HTERT RPE-1 (cell line): ENCODE results near the gene SHISA2.

ENCODE experiments used
- in situ Hi-C: fragments of 300-500 bp; cut with MboI; formaldehyde crosslinking; loops from 4 replicates; pipeline ENCODE4 v1.14.3; 2020; ENCODE audit warnings: low sequenced_read_pairs

SHISA2 gene

GRCh38 chr13:26019881-26020870, 31.6 kb downstream of the SHISA2 start:
- in situ Hi-C loops: no loop called here

GRCh38 chr13:26019251-26019650, 32.6 kb downstream of the SHISA2 start:
- in situ Hi-C loops: no loop called here

- in situ Hi-C loops: no loop called here
Observed at GRCh38 chr13:26017932-26018665, 33.7 kb downstream of the SHISA2 start.

DNA sequence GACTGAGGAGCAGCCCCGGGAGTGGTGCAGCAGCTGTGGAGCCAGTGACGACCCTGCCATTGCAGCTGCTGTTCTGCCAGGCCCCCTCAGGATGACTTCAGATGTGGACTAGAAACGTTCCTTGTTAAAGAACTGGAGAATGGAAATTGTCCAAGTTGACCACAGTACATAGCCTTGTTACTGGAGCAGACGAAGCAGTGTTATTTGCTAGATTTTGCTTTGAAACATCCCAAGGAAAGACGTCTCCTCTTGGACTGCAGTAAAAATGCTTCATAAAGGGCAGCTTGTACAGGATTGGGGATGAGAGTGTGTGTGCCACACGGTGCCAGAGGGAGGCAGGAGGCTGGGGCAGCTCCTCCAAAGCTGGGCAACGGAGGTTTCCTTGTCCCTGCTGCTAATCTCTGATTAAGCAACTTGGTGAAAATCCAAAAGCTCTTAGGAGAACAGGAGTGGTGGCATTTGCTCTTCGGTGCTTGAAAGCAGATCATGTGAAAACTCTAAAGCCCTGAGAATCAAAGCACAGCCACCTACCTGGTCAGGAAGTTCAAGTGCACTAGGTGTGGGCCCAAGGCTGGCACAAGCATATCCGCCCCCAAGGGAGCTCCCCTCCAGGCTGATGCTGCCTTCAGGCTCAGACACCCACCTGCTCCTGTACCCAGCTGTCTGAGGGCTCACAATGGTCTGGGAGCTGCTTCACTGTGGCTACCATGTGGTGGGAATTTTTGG, 34.5 kb downstream of the SHISA2 start:
- in situ Hi-C loops: no loop called here

GRCh38 chr13:26016189-26016588, 35.6 kb downstream of the SHISA2 start:
- in situ Hi-C loops: no loop called here

DNA sequence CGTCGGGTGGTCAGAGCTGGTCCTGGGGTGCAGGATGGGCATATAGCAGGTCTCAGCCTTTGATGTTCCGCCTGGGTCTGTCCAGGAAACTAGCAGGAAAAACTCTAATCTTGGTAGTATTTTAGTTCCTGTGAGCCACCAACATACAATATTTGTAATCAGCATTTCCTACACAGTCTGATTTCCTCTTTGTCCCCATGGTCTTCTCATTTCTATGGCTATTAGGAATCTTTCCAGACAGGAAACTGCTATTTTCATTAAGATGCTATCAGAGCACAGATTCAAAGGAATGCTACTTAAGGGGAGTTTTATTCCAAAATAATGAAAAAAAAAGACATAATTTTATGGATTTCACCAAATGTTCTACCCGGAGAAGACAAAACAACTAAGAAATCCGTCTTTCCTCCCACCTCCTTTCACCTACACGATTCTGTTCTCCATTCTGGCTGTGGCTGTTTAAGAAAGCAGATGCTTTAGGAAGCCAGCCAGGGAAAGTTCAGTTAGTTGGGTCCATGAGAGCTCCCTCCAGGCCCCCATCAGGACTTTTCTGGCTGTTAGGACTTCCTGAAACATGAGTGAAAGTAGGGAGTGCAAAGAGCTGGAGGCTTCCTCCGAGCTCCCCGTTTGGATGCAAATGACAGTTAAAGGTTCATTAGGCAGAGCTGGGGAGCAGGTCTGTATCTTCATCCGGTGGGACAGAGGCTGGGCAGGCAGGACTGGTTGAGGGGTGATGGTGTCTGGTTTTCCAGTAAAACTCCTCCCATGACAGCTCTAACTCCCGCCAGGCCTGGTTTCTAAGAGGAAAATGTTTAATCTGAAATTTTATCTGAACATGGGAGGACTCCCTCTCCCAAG, 36.3 kb downstream of the SHISA2 start:
- in situ Hi-C loops: no loop called here

DNA sequence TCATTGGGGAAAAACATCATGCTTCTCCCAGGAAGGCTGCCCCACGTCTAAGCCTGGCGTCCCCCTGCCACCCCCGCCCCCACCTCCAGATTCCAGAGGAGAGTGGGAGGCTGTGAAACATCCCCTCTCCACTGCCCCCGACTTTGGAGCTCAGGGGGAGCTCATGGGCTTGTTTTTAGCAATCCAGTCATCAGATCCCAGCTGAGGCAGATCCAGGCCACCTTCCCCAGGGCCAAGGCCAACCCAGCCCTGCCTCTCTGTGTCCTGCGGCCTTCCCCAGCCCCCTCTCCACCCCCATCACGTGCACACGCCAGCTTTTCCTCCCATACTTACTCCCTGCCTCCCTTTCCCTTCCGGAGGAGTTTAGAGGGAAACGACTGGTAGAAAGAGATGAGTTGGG, 38.8 kb downstream of the SHISA2 start:
- in situ Hi-C loops: no loop called here

- in situ Hi-C loops: no loop called here
Observed at GRCh38 chr13:26011996-26012821, 39.6 kb downstream of the SHISA2 start.

DNA sequence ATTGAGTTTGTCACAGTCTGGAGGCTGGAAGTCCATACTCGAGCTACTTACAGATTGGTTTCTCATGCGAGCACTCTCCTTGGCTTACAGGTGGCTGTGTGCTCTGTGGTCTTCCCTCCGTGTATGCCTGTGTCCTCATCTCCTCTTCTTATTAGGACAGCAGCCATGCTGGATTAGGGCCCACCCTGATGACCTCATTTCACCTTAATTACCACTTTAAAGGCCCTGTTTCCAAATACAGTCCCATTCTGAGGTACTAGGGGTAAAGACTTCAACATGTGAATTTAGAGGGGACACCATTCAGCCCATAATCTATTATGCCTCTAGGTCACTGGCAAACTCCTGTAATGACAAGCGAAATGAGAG, 40.6 kb downstream of the SHISA2 start:
- in situ Hi-C loops: no loop called here

GRCh38 chr13:26010487-26011207, 41.2 kb downstream of the SHISA2 start:
- in situ Hi-C loops: no loop called here

DNA sequence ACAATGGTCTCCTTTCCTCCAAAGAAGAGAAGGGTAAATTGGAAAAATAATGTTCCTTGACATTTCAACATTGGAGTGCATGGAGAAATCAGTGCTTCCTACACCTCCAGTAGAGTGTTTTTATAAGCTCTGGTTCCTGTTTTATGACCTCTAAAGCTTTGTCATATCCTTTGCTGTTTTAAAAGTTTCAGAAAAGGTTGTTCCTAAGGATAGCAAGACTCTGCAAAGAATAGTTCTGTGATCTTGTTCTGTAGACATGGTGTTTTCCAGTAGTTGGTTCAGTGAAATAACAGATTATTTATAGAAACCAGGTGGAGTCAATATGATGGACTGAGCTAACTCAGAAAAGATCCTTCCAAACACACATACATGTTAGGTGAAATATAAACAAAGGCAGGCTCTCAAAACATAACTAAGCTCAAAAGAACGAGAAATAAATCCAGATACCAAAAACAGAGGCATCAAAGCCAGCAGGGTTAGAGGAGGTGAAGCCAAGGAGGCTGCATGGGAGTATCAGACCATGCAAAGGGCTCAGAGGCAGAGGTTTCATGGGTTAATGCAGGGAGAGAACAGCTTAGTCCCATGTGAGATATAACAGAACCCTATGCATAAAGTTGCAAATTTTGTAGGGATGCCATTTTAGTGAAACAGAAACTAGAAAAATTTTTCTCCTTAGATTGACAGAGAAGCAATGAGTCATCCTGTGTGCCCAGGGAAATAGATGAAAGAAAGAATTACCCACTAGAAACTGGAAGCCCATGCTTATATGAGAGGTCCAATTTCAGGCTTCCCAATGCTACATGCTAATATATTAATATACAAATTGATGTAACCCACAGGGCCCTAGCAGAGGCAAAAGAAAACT, 44.3 kb downstream of the SHISA2 start:
- in situ Hi-C loops: no loop called here
